ENCODE measurements around the gene CTNNA1. TPM values are rescaled to one million over a fixed set of nuclear protein-coding genes. Genes with fewer than 3 reads are reported as not detected.

The CTNNA1 gene
- total and polyA plus RNA-seq, 2 of the 8 experiments (the other 6 are each of a cell fraction or from before 2014, with no cell fraction given): 115 to 349 TPM

DNA sequence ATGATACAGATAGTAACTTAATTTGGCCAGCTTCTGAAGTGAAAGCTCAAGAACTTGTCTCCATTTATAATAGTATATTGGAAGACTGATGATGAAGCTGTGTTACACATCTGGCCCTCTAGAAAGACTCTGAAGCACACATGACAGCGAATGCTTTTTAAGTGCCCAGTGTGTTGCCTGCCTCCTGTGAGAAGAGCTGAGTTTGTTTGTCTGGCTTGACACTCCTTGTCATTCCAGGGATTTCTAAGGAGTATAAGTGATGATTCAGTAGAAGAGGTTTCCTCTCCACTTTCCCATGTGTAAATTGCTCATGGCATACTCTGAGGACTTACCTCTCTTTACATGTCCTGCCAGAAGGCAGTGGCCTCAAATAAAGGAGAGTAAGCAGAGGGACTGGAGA lies 152.3 kb downstream of the CTNNA1 start (continued):
- no peak for TF ChIP-seq NANOG (IDR thresholded peaks at IDR 0.05; ENCODE audit: insufficient read depth, low read depth, low read length, poor library complexity, severe bottlenecking)
- TF ChIP-seq TCF12 (IDR thresholded peaks at IDR 0.05; ENCODE audit: low read depth, low read length): no peak
- TF ChIP-seq CBX5 (IDR thresholded peaks at IDR 0.05; ENCODE audit: low read depth, low read length): no peak
- no peak for TF ChIP-seq GTF2F1 (IDR thresholded peaks at IDR 0.05; ENCODE audit: borderline replicate concordance, low read depth, low read length)
- no peak for TF ChIP-seq EZH2 (IDR thresholded peaks at IDR 0.05; ENCODE audit: low read depth, low read length, severe bottlenecking)
- TF ChIP-seq RAD21 (IDR thresholded peaks at IDR 0.05 in 1 of 2, conservative IDR thresholded peaks at IDR 0.05 in 1 of 2; ENCODE audit: low read depth in 2 of 2, low read length in 2 of 2): no peak
- no peak for TF ChIP-seq TEAD4 (IDR thresholded peaks at IDR 0.05; ENCODE audit: low read depth, low read length)
- no peak for TF ChIP-seq MAX (IDR thresholded peaks at IDR 0.05)
- TF ChIP-seq TAF7 (optimal IDR thresholded peaks at IDR 0.05; ENCODE audit: borderline replicate concordance, low read depth, low read length): no peak
- TF ChIP-seq YY1 (IDR thresholded peaks at IDR 0.05; ENCODE audit: low read depth, low read length): no peak
